GM20431 (cell line): ENCODE data around the gene PEX5L.
"Not testable (repeated sequence)": the region's sequence is repeated elsewhere in the genome, so short reads cannot be mapped to it uniquely, and the experiment has no call there.

ENCODE experiments used
- in situ Hi-C: fragments of 300-500 bp; cut with MseI, MboI; formaldehyde crosslinking; loops from one replicate; pipeline ENCODE4 v1.15.0; 2020; ENCODE audit warnings: low sequenced_read_pairs; ENCODE audit not compliant: unreplicated experiment

Gene PEX5L

GRCh38 chr3:180036671-180037455, at the start of gene PEX5L:
TSS of gene PEX5L (minus strand) at chr3:180036937. CDS start at chr3:180036599, 338 bp downstream.
- in situ Hi-C loops = no loop called here

- in situ Hi-C loops = no loop called here
These were observed 48.5 kb upstream of the PEX5L start for GRCh38 chr3:180085122-180085710.

GRCh38 chr3:180082699-180083098, 46.0 kb upstream of the PEX5L start:
- in situ Hi-C loops = no loop called here

- in situ Hi-C loops = no loop called here
These were observed 41.9 kb upstream of the PEX5L start for GRCh38 chr3:180078592-180078991.

- in situ Hi-C loops = no loop called here
These were observed 36.8 kb upstream of the PEX5L start for GRCh38 chr3:180073561-180073960.

- in situ Hi-C loops = no loop called here
These were observed 36.0 kb upstream of the PEX5L start for GRCh38 chr3:180072786-180073185.

GRCh38 chr3:180070925-180071324, 34.2 kb upstream of the PEX5L start:
- in situ Hi-C loops = no loop called here

GRCh38 chr3:180068023-180068422, 31.3 kb upstream of the PEX5L start:
- in situ Hi-C loops = no loop called here

- in situ Hi-C loops = no loop called here
These were observed 29.9 kb upstream of the PEX5L start for GRCh38 chr3:180066598-180066997.

- in situ Hi-C loops = no loop called here
These were observed 27.0 kb upstream of the PEX5L start for GRCh38 chr3:180063783-180064182.

GRCh38 chr3:180062771-180063170, 26.0 kb upstream of the PEX5L start:
- in situ Hi-C loops = no loop called here

GRCh38 chr3:180059356-180059755, 22.6 kb upstream of the PEX5L start:
- in situ Hi-C loops = no loop called here

GRCh38 chr3:180058238-180058637, 21.5 kb upstream of the PEX5L start:
- in situ Hi-C loops = no loop called here

GRCh38 chr3:180055656-180056055, 18.9 kb upstream of the PEX5L start:
- in situ Hi-C loops = not testable (repeated sequence)

- in situ Hi-C loops = no loop called here
These were observed 12.7 kb upstream of the PEX5L start for GRCh38 chr3:180049391-180049790.

- in situ Hi-C loops = no loop called here
These were observed 12.1 kb upstream of the PEX5L start for GRCh38 chr3:180048840-180049239.

- in situ Hi-C loops = no loop called here
These were observed 11.4 kb upstream of the PEX5L start for GRCh38 chr3:180048103-180048502.

GRCh38 chr3:180040966-180041365, 4.2 kb upstream of the PEX5L start:
- in situ Hi-C loops = no loop called here

- in situ Hi-C loops = no loop called here
These were observed 556 bp downstream of the PEX5L start for GRCh38 chr3:180036092-180036670.

- in situ Hi-C loops = no loop called here
These were observed 9.7 kb downstream of the PEX5L start for GRCh38 chr3:180026997-180027396.

GRCh38 chr3:180018543-180018942, 18.2 kb downstream of the PEX5L start:
- in situ Hi-C loops = no loop called here
